HG02970 (cell line): ENCODE measurements around the gene ANAPC13.

Experiments used
- ATAC-seq: cut with Tn5 transposase; IDR thresholded peaks from one replicate; pipeline ENCODE4 v1.9.1; 2021; ENCODE audit warnings: mild to moderate bottlenecking, moderate library complexity, moderate number of reproducible peaks; ENCODE audit not compliant: unreplicated experiment, low FRiP score

Gene ANAPC13

GRCh38 chr3:134483195-134483900, 2.4 kb downstream of the ANAPC13 start:
- ATAC-seq, result no peak

GRCh38 chr3:134482622-134483021, 3.2 kb downstream of the ANAPC13 start:
- no peak for ATAC-seq

- no peak for ATAC-seq
Observed at GRCh38 chr3:134481166-134481565, 4.6 kb downstream of the ANAPC13 start.

GRCh38 chr3:134480546-134480945, 5.2 kb downstream of the ANAPC13 start:
- no peak for ATAC-seq

GRCh38 chr3:134477938-134478337, 7.8 kb downstream of the ANAPC13 start:
- ATAC-seq, result no peak

- ATAC-seq, result no peak
Observed at GRCh38 chr3:134477002-134477401, 8.8 kb downstream of the ANAPC13 start.

GRCh38 chr3:134476306-134476705, 9.5 kb downstream of the ANAPC13 start:
- ATAC-seq, result no peak

GRCh38 chr3:134474956-134475355, 10.8 kb downstream of the ANAPC13 start:
- no peak for ATAC-seq

GRCh38 chr3:134473868-134474546, 11.8 kb downstream of the ANAPC13 start:
- no peak for ATAC-seq

- ATAC-seq, result no peak
Observed at GRCh38 chr3:134472831-134473230, 13.0 kb downstream of the ANAPC13 start.

- no peak for ATAC-seq
Observed at GRCh38 chr3:134471521-134472193, 14.1 kb downstream of the ANAPC13 start.

GRCh38 chr3:134468519-134468918, 17.3 kb downstream of the ANAPC13 start:
- no peak for ATAC-seq

- ATAC-seq, result no peak
Observed at GRCh38 chr3:134466331-134466730, 19.5 kb downstream of the ANAPC13 start.

GRCh38 chr3:134464689-134465365, 21.0 kb downstream of the ANAPC13 start:
- no peak for ATAC-seq

- no peak for ATAC-seq
Observed at GRCh38 chr3:134464064-134464688, 21.6 kb downstream of the ANAPC13 start.

- no peak for ATAC-seq
Observed at GRCh38 chr3:134463676-134464063, 22.1 kb downstream of the ANAPC13 start.

GRCh38 chr3:134462331-134462941, 23.3 kb downstream of the ANAPC13 start:
- no peak for ATAC-seq

GRCh38 chr3:134460965-134461364, 24.8 kb downstream of the ANAPC13 start:
- no peak for ATAC-seq

- ATAC-seq, result no peak
Observed at GRCh38 chr3:134459562-134459961, 26.2 kb downstream of the ANAPC13 start.

- ATAC-seq, result no peak
Observed at GRCh38 chr3:134458406-134458945, 27.3 kb downstream of the ANAPC13 start.
